IPS-18c (cell line): ENCODE data around the gene ZNF565.
"Not testable (repeated sequence)": the region's sequence is repeated elsewhere in the genome, so short reads cannot be mapped to it uniquely, and the experiment has no call there.

Experiments
- H3K4me3 ChIP-seq: 2 replicates; pipeline ENCODE4 v1.7.0; 2013; ENCODE audit warnings: low read depth, mild to moderate bottlenecking, low read length, moderate library complexity; ENCODE audit not compliant: insufficient read depth
- H3K9me3 ChIP-seq: one replicate; pipeline ENCODE4 v1.6.1; 2013; ENCODE audit warnings: mild to moderate bottlenecking, low read length, moderate library complexity; ENCODE audit not compliant: control insufficient read depth, insufficient read depth

Gene ZNF565

DNA sequence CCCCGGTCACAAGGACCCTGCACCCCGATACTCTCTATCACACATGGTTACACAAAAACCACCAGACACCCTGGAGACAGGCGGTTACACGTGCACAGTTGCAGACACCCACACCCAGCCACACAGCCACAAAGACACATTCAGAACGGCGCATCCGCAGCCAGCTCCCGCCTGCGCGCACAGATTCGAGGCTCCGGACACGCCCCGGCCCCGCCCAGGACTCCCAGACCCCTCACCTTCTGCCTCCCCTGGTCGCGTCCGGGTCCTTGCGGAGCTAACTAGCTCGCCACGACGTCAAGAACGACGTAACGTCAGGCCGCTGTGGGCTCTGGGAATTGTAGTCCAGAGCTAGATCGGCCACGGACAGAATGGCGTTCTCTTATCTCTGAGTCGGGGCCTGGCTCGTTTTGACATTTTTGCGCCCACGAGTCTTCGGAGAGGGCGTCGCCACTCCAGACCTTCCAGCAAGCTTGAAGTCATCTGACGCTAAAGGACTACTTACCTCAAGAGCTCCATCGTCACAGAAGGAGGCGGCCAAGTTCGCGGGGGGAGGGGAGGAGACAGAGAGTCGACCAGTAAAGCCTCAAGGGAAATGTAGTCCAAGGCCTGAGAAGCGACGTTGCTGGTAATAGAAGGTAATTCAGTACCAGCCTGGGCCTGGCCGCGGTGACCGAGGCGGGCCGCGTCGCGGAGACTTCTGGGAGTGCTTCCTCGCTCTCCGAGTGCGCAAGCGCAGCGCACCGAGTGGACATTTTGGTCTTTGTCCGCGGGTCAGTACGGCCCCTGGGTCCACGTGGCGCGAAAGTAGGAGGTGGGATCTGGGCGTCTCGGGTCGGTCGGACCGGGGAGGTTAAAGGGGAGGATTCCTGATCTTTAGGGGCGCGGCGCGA is at the start of gene ZNF565, which contains the start of gene ZNF146:
ZNF565 (minus strand) TSS at position 280 of the 890 bp plus-strand sequence. CDS start 12,680 bp downstream, outside the sequence.
ZNF146 (plus strand) TSS at position 721 of the 890 bp plus-strand sequence. CDS start 21,335 bp downstream, outside the sequence.
- Histone ChIP-seq H3K4me3 (peak within 1 kb of the TSS; percentile 89), H3K9me3 (no peaks in the 10 kb centered on the region)

- peaks cover 7% of the 10 kb centered on the region for H3K9me3 ChIP-seq
- no peak overlapping the region for H3K4me3 ChIP-seq
Measured at GRCh38 chr19:36259211-36259610, 44.7 kb upstream of the ZNF565 start.

DNA sequence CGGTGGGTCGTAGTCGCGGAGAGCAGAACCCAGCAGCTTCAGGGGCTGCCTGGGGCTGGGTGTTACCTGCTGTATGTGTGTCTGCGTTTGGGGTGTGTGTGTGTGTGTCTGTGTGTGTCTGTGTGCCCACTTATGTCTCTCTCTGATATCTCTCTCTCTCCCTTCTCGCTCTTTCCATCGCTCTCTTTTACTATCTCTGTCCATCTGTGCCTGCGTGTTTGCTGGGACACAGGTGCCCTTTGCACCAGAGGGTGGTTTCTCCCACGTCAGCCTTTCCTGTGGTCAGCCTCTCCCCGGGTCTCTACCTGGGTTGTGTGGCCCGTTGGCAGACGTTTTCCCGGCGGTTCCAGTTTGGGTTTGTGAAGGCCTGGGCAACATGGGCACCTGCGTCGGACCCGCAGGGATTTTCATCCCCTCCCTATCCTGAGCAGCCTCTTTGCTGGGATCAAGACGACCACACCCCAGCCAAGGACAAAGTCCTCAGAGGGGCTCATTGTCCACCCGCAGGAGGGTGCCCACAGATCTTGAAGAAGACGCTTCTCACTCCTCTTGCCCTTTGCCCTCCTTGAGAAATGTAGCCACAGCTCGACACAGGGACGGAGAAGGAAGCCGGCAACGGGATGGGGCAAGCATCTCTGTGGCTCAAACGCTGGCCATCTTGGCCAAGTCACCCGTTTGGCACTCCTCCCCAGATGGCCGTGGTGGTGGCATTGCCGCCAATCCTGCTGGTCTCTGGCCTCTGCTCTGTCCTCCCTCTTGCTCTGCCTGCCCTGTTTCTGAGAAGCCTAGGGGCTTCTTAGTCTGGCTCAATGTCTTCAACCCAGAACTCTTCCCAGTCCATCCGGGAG is 43.8 kb upstream of the ZNF565 start:
- Histone ChIP-seq H3K4me3 (peak overlapping the region; percentile 9; the same call in 1 of the 2 replicates), H3K9me3 (peaks cover 7% of the 10 kb centered on the region)

GRCh38 chr19:36257520-36257876 is 43.0 kb upstream of the ZNF565 start:
- H3K9me3 ChIP-seq = peaks cover 7% of the 10 kb centered on the region
- peak overlapping the region; percentile 41; the same call in 1 of the 2 replicates for H3K4me3 ChIP-seq

DNA sequence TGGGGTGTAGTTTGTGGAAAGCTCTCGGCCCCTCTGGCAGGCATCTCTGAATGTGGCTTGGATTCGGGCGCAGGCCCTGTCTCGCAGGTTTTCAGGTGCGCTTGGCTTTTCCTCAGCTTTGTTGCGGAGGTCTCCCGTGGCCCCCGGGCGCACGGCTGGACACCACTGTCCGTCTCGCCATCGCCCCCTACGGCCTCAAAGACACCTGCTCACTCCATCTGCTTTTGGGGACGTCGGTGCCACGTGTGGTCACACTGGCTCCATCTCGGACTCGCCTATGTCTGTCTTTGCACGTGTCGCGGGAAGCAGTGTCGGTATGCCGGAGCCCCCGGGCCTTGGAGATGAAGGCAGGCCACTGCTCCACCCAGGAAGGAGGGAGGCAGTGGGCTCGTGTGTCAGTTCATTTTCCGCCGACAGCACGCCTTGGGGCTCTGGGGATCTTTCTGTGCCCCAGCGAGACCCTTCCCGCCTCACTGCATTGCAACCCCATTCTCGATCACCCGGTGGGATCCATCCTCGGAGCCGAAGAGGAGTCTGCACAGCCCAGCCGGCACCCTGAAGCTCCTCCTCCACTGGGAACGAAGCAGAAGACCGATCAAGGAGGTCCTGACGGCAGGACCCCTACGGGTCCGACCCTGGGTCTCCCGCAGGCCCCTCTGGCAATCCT is 42.5 kb upstream of the ZNF565 start:
- peaks cover 7% of the 10 kb centered on the region for H3K9me3 ChIP-seq
- H3K4me3 ChIP-seq = peak overlapping the region; percentile 41; the same call in 1 of the 2 replicates

DNA sequence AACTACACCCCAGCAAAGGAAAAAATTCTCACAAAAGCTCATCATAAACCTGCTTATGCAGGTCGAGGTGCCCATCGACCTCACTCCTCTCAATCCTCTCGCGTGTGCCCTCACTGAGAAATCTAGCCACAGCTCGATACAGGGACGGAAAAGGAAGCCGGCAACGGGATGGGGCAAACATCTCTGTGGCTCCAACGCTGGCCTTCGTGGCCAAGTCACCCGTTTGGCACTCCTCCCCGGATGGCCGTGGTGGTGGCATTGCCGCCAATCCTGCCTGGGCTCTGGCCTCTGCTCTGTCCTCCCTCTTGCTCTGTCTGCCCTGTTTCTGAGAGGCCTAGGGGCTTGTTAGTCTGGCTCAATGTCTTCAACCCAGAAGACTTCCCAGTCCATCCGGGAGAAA is 41.6 kb upstream of the ZNF565 start:
- H3K9me3 ChIP-seq = peaks cover 7% of the 10 kb centered on the region

GRCh38 chr19:36255316-36255715 is 40.9 kb upstream of the ZNF565 start:
- no peak overlapping the region for H3K4me3 ChIP-seq
- peaks cover 7% of the 10 kb centered on the region for H3K9me3 ChIP-seq

More for the DNA sequence above, 41.6 kb upstream of the ZNF565 start:
- H3K4me3 ChIP-seq = no peak overlapping the region

DNA sequence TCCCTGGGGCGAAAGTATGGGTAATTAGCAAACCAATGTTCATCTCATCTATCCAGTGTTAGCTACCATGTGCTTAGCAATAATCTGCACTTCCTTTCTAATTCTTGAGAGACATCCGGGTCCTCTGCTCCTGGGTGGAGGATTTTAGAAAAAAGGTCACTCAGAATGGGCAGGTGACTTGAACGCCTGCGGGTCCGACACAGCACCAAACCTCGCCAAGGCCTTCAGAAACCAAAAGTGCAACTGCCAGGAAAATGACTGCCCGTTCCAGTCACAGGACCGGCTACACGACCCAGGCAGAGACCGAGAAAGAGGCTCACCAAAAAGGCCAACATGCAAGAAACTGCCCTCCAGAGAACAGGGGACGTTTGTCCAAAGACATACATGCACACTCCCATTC is 40.4 kb upstream of the ZNF565 start:
- H3K9me3 ChIP-seq = peaks cover 7% of the 10 kb centered on the region

GRCh38 chr19:36252047-36252446 is 37.6 kb upstream of the ZNF565 start:
- Histone ChIP-seq H3K4me3 (no peak overlapping the region), H3K9me3 (peaks cover 3% of the 10 kb centered on the region)

More for the DNA sequence above, 40.4 kb upstream of the ZNF565 start:
- H3K4me3 ChIP-seq = no peak overlapping the region

GRCh38 chr19:36246006-36246481 is 31.6 kb upstream of the ZNF565 start:
- Histone ChIP-seq H3K9me3 (no peaks in the 10 kb centered on the region), H3K4me3 (peak overlapping the region; percentile 54; the same call in 1 of the 2 replicates)

- peak overlapping the region; percentile 54 for H3K4me3 ChIP-seq
- H3K9me3 ChIP-seq = no peaks in the 10 kb centered on the region
Measured at GRCh38 chr19:36245210-36246005, 30.9 kb upstream of the ZNF565 start.

- Histone ChIP-seq H3K9me3 (no peaks in the 10 kb centered on the region), H3K4me3 (no peak overlapping the region)
Measured at GRCh38 chr19:36244066-36244465, 29.6 kb upstream of the ZNF565 start.

DNA sequence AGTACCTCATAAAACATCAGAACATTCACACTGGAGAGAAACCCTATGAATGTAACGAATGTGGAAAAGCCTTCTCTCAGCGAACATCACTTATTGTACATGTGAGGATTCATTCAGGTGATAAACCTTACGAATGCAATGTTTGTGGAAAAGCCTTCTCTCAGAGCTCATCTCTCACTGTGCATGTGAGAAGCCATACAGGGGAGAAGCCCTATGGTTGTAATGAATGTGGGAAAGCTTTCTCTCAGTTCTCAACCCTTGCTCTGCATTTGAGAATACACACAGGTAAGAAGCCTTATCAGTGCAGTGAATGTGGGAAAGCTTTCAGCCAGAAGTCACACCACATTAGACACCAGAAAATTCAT is 22.5 kb upstream of the ZNF565 start:
- H3K9me3 ChIP-seq = peaks cover 2% of the 10 kb centered on the region
- H3K4me3 ChIP-seq = no peak overlapping the region

GRCh38 chr19:36236304-36236945 is 22.0 kb upstream of the ZNF565 start:
- H3K9me3 ChIP-seq = peaks cover 2% of the 10 kb centered on the region
- no peak overlapping the region for H3K4me3 ChIP-seq

GRCh38 chr19:36233626-36234025 is 19.2 kb upstream of the ZNF565 start:
- H3K4me3 ChIP-seq, H3K9me3 ChIP-seq: not testable (repeated sequence)
